ENCODE data around the gene CHSY1.

CHSY1 gene

GRCh38 chr15:101248274-101248673, 3.6 kb downstream of the CHSY1 start:
- DNase-seq (ENCODE audit: extremely low spot score) = no peak
- TF ChIP-seq NFRKB (IDR thresholded peaks at IDR 0.05) (no peak), FOXK2 (IDR thresholded peaks at IDR 0.05) (no peak), ZNF384 (IDR thresholded peaks at IDR 0.05) (no peak), ARNT (IDR thresholded peaks at IDR 0.05) (no peak), ELF4 (IDR thresholded peaks at IDR 0.05) (no peak), SUZ12 (IDR thresholded peaks at IDR 0.05) (no peak), CTBP1 (IDR thresholded peaks at IDR 0.05; ENCODE audit: borderline replicate concordance) (no peak), TARDBP (IDR thresholded peaks at IDR 0.05) (no peak), HDGF (IDR thresholded peaks at IDR 0.05; ENCODE audit: borderline replicate concordance) (no peak), LEF1 (IDR thresholded peaks at IDR 0.05; ENCODE audit: borderline replicate concordance) (no peak), FOXA1 (IDR thresholded peaks at IDR 0.05) (no peak)
- ChIA-PET POLR2A (interaction anchor here (1.6 kb wide), 1 partner anchor 26 kb away, joined by 4 read pairs; no protein-coding TSS in a partner anchor), CTCF (interaction anchor here (0.6 to 1.5 kb wide), 2 partner anchors 240 to 254 kb away, joined by 3 to 4 read pairs; no protein-coding TSS in a partner anchor)

GRCh38 chr15:101246824-101247745, 4.8 kb downstream of the CHSY1 start:
- CTCF ChIA-PET = interaction anchor here (0.7 to 1.5 kb wide), 2 partner anchors 159 to 239 kb away, joined by 3 to 4 read pairs; no protein-coding TSS in a partner anchor

GRCh38 chr15:101246391-101246790, 5.5 kb downstream of the CHSY1 start:
- TF ChIP-seq ARNT (IDR thresholded peaks at IDR 0.05) = no peak
- TF ChIP-seq FOXK2 (IDR thresholded peaks at IDR 0.05) = no peak
- TF ChIP-seq CTBP1 (IDR thresholded peaks at IDR 0.05; ENCODE audit: borderline replicate concordance) = no peak
- no peak for TF ChIP-seq SP1 (IDR thresholded peaks at IDR 0.05)
- TF ChIP-seq ELF4 (IDR thresholded peaks at IDR 0.05) = no peak
- no peak for TF ChIP-seq NFRKB (IDR thresholded peaks at IDR 0.05)
- TF ChIP-seq ZNF384 (IDR thresholded peaks at IDR 0.05) = no peak
- TF ChIP-seq LEF1 (IDR thresholded peaks at IDR 0.05; ENCODE audit: borderline replicate concordance) = no peak
- TF ChIP-seq L3MBTL2 (conservative IDR thresholded peaks at IDR 0.05) = no peak
- no peak for TF ChIP-seq BHLHE40 (IDR thresholded peaks at IDR 0.05; ENCODE audit: borderline replicate concordance)
- CTCF ChIA-PET = no interaction called here
- POLR2A ChIA-PET = no interaction called here
- DNase-seq (ENCODE audit: extremely low spot score) = no peak

More at GRCh38 chr15:101246824-101247745, 4.8 kb downstream of the CHSY1 start:
- POLR2A ChIA-PET = interaction anchor here (1.6 kb wide), 1 partner anchor 25 kb away, joined by 4 read pairs; no protein-coding TSS in a partner anchor
- DNase-seq (ENCODE audit: extremely low spot score) = no peak
- TF ChIP-seq HDGF (IDR thresholded peaks at IDR 0.05; ENCODE audit: borderline replicate concordance) = no peak

GRCh38 chr15:101244889-101245668, 6.8 kb downstream of the CHSY1 start:
- TF ChIP-seq FOXK2 (IDR thresholded peaks at IDR 0.05) (no peak), SUZ12 (IDR thresholded peaks at IDR 0.05) (no peak), HDGF (IDR thresholded peaks at IDR 0.05; ENCODE audit: borderline replicate concordance) (no peak), NFRKB (IDR thresholded peaks at IDR 0.05) (no peak), TARDBP (IDR thresholded peaks at IDR 0.05) (no peak), ZNF384 (IDR thresholded peaks at IDR 0.05) (no peak)
- ChIA-PET CTCF (no interaction called here), POLR2A (no interaction called here)
- DNase-seq (ENCODE audit: extremely low spot score) = no peak

- DNase-seq (ENCODE audit: extremely low spot score) = no peak
- ChIA-PET CTCF (interaction anchor here (1.0 kb wide), 1 partner anchor 154 kb away, joined by 3 read pairs; no protein-coding TSS in a partner anchor), POLR2A (no interaction called here)
- no peak for TF ChIP-seq NFRKB (IDR thresholded peaks at IDR 0.05)
- no peak for TF ChIP-seq ELF4 (IDR thresholded peaks at IDR 0.05)
- TF ChIP-seq L3MBTL2 (conservative IDR thresholded peaks at IDR 0.05) = no peak
- TF ChIP-seq BHLHE40 (IDR thresholded peaks at IDR 0.05; ENCODE audit: borderline replicate concordance) = no peak
- no peak for TF ChIP-seq LEF1 (IDR thresholded peaks at IDR 0.05; ENCODE audit: borderline replicate concordance)
- TF ChIP-seq TARDBP (IDR thresholded peaks at IDR 0.05) = no peak
- no peak for TF ChIP-seq ARNT (IDR thresholded peaks at IDR 0.05)
- no peak for TF ChIP-seq SP1 (IDR thresholded peaks at IDR 0.05)
- TF ChIP-seq PKNOX1 (IDR thresholded peaks at IDR 0.05) = no peak
- TF ChIP-seq FOXA1 (IDR thresholded peaks at IDR 0.05) = no peak
- TF ChIP-seq ZNF384 (IDR thresholded peaks at IDR 0.05) = no peak
- TF ChIP-seq FOXM1 (IDR thresholded peaks at IDR 0.05; ENCODE audit: borderline replicate concordance) = no peak
- TF ChIP-seq CTBP1 (IDR thresholded peaks at IDR 0.05; ENCODE audit: borderline replicate concordance) = no peak
- TF ChIP-seq SUZ12 (IDR thresholded peaks at IDR 0.05) = no peak
- no peak for TF ChIP-seq FOXK2 (IDR thresholded peaks at IDR 0.05)
- no peak for TF ChIP-seq HDGF (IDR thresholded peaks at IDR 0.05; ENCODE audit: borderline replicate concordance)
Measured at GRCh38 chr15:101244036-101244781, 7.6 kb downstream of the CHSY1 start.

- POLR2A ChIA-PET = no interaction called here
- CTCF ChIA-PET = interaction anchor here (1.0 kb wide), 1 partner anchor 153 kb away, joined by 3 read pairs; no protein-coding TSS in a partner anchor
- no peak for DNase-seq (ENCODE audit: extremely low spot score)
- TF ChIP-seq TARDBP (IDR thresholded peaks at IDR 0.05) (no peak), HDGF (IDR thresholded peaks at IDR 0.05; ENCODE audit: borderline replicate concordance) (no peak), ARNT (IDR thresholded peaks at IDR 0.05) (no peak), BHLHE40 (IDR thresholded peaks at IDR 0.05; ENCODE audit: borderline replicate concordance) (no peak), L3MBTL2 (conservative IDR thresholded peaks at IDR 0.05) (no peak), FOXK2 (IDR thresholded peaks at IDR 0.05) (no peak), ZNF384 (IDR thresholded peaks at IDR 0.05) (no peak), NFRKB (IDR thresholded peaks at IDR 0.05) (no peak), FOXM1 (IDR thresholded peaks at IDR 0.05; ENCODE audit: borderline replicate concordance) (no peak)
Measured at GRCh38 chr15:101243420-101243819, 8.4 kb downstream of the CHSY1 start.

Data from HEK293T (cell line).